GM12873 (cell line): Measurements from ENCODE around the gene TPO.
A peak's percentile ranks its signal among the peaks of the same experiment; 100 is the strongest.

Experiments
- TF ChIP-seq, protein P1 (sequence below): IDR thresholded peaks from 2 replicates; pipeline ENCODE4 v1.5.1; 2012; ENCODE audit warnings: low read depth, mild to moderate bottlenecking, moderate library complexity, low read length, control low read depth; ENCODE audit not compliant: insufficient read depth; ENCODE audit errors: missing control alignments

Gene TPO

DNA sequence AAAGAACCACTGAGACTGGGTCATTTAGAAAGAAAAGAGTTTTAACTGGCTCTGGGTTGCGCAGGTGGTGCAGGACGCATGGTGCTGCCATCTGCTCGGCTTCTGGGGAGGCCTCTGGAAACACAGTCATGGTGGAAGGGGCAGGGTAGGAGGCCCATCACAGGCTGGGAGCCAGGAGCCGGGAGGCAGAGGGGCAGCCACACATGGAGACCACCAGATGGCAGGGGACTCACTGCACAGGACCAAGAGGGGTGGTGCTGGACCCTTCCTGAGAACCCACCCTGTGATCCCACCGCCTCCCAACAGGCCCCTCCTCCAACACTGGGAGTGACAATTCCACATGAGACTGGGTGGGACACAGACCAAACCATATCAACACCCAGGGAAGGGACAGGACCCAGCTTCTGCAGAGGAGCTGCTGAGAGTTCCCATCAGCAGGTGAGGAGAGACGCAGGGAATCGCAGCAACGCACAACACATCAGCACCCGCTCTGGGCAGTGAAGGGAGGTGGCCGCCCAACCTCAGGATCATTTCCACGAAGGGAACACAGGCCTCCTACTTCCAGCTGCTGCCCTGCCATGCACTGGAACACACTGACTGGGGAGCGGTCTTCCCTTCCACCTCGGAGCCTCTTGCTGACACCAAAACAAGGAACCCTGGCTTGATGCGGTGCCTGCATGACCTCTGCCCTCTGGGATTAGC is 130.7 kb downstream of the TPO start:
- TF ChIP-seq, protein P1, sequence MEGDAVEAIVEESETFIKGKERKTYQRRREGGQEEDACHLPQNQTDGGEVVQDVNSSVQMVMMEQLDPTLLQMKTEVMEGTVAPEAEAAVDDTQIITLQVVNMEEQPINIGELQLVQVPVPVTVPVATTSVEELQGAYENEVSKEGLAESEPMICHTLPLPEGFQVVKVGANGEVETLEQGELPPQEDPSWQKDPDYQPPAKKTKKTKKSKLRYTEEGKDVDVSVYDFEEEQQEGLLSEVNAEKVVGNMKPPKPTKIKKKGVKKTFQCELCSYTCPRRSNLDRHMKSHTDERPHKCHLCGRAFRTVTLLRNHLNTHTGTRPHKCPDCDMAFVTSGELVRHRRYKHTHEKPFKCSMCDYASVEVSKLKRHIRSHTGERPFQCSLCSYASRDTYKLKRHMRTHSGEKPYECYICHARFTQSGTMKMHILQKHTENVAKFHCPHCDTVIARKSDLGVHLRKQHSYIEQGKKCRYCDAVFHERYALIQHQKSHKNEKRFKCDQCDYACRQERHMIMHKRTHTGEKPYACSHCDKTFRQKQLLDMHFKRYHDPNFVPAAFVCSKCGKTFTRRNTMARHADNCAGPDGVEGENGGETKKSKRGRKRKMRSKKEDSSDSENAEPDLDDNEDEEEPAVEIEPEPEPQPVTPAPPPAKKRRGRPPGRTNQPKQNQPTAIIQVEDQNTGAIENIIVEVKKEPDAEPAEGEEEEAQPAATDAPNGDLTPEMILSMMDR, result no peak

DNA sequence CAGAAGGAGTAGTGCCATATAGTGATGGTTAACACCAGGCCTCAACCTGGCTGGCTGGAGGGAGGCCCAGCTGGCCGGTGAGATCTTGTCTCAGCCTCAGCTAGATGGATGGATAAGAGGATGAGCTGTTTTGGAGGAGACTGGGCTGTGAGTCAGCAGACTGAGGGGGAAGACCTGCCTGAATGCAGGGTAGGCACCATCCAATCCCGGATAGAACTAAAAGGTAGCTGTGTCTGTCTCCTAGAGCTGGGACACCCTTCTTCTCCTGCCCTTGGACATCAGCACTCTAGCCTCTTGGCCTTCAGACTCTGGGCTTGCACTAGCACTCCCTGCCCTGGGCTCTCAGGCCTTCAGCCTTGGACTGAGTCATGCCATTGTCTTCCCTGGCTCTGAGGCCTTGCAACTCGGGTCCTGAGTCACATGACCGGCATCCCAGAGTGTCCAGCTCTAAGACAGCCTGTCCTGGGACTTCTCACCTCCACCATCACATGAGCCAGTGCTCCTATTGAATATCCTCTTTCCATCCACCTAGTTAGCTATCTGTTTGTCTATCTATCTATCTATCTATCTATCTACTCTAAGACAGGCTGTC is 131.3 kb downstream of the TPO start:
- TF ChIP-seq, protein P1, result no peak

DNA sequence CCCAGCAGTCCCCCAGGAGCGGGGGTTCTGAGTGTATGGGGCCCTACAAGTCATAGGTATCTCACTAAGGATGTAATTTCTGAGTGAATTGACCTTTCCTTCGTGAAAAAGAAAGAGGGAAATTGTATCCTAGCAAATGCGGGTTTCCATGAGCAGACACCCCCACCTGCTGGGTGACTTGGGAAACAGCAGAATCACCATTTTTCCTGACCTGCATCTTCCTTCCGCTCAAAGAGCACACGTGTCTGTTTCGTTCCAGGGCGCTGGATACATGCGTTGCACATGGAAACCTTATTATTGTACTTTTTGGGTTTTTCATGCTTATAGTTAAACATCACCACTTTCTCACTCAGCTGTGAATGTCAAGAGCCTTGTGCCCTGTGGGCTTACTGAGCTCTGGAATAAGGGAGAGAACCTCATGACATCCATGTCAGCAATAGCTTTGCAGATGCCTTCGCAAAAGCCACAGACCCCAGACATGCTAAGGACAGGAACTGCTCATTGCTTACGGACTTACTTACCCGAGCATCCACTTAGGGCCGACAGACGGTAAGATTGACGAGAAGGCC is 132.8 kb downstream of the TPO start:
- TF ChIP-seq, protein P1, result peak; percentile 64

DNA sequence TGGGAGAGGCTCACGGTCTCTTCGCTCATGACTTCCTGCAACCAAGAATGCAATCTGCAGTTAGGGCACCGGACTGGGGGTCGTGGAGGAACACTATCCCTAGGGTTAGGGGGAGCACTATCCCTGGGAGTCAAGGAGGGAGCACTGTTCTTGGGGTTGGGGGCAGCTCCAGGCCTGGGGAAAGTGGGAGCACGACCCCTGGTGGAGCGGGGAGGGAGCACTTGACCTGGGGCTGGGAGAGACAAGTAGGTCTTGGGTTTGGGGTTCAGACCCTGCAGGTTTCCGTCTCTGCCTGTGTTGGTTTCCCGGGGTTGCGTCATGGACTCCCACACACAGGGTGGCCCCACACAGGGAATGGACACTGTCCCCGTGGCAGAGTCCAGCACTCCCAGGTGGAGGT is 133.6 kb downstream of the TPO start:
- TF ChIP-seq, protein P1, result peak; percentile 26

DNA sequence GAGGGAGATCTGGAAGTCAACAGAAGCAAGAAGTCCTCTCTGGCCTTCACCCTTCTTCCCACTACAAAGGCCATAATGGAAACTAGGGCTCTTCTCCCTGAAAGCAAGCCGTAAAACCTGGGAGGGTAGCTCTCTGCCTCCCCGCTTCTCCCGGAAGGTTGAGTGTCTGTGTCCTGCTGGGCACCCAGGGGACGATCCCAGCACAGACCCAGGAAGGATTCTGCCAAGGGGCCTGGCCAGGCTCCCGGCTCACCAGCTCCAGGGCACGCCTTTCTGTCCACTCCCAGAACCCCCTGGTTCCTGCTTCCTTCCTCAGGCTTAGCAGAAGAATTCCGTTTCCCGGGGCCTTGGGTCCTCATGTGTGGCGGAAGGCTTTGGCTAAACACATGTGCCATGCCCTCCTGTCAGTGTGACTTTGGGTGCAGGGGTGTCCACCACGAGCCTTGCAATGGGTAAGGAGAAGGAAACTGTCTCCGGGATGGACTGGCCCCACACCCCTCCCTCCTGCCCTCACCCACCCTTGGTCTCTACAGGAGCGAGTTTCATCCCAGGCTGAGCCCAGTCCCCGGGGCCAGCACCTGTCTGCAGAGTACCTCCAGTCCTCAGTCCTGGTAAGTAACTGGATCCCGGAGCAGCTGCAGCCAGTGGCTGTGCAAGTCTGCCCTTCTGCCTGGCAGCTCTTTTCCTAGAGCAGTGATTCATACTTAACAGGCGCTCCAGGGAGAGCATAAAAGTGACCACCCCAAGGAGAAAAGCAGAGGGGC is 135.8 kb downstream of the TPO start:
- TF ChIP-seq, protein P1, result no peak

DNA sequence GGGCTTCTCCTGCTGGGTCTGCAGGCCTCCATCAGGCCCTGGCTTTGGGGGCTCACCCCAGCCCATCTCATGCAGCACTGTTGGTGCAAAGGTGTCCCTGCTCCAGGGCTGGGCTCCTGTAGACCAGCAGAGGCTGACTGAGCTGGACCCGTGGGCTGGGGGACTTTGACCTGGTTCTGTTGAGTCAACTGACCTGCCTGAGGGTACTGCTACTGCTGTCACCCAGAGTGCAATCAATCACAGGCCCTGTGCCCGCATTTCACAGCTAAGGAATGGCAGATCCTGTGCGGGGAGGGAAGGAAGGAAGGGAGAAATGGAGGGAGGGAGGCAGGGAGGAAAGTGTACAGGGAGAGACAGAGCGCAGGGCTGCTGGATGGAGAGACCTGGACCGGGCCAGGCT is 136.8 kb downstream of the TPO start:
- TF ChIP-seq, protein P1, result no peak
